GM18499 (cell line): ENCODE measurements around the gene TANGO2.

Experiments used
- ATAC-seq: cut with Tn5 transposase; IDR thresholded peaks from one replicate; pipeline ENCODE4 v1.9.1; 2021; ENCODE audit warnings: moderate number of reproducible peaks; ENCODE audit not compliant: insufficient read depth, unreplicated experiment

The TANGO2 gene

GRCh38 chr22:19994851-19995610 lies 25.9 kb upstream of the TANGO2 start:
- no peak for ATAC-seq

DNA sequence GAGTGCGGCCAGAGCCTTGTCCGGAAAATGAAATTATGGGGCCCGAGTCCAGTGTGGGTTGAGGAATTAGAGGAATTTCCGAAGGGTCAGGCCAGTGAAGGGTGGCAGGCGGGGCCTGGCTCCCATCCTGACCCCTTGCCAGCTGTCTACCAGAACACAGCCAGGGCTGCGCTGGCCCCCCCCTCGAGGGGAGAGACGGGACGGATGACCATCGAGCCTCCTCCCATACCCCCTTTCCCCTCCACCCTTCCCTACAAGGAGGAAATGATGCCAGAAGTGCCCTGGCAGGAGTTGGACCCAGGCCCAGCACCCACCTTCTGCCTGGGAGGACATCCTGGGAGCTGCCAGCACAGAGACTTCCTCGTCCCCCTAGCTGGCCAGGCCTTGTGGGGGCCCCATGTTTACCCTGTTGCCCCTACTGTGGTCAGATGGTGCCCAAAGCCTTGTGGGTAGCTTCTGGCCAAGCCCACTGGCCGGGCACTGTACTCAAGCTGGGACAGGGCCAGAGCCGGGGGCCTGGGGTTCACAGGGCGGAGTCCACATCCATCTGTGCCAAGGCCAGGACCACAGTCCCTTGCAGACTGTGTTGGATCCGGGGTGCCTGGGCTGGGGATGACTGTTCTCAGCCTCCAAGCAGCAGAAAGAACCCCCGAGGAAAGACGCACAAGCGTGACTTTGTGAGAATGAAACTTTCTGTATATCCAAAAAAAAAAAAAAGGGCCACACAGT lies 25.1 kb upstream of the TANGO2 start:
- no peak for ATAC-seq

DNA sequence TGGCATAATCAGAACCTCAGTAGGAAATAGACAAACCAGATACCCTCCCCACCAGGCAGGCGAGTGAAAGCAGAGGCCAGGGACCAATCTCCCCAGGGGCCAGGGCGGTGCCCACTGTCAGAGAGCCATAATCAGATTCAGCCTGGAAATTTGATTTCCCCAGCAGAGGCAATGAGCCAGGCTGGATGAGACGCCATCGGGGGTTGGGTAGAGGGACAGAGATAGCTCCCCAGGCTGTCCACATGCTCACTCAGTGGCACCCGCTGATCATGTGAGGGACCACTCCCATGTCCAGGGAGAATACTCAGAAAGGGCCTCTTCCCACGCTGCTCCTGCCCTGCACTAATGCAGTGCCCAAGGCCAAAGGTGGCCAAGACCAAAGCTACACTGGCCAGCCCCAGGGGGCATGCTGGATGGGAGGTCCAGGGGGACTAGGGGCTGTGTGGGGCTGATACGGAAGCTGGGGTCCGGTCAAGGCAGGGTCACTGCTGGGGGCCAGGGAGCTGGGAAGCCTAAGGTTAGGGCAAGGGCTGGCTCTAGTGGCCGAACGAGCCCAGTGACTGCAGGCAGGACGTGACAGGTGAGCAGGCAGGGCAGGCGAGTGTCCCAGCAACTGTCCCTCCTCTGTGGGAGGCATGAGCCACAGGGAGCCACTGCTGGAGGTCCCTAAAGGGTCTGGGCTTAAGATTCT lies 24.1 kb upstream of the TANGO2 start:
- no peak for ATAC-seq

- no peak for ATAC-seq
Observed at GRCh38 chr22:19997561-19998231, 23.2 kb upstream of the TANGO2 start.

- no peak for ATAC-seq
Observed at GRCh38 chr22:19998232-19998951, 22.5 kb upstream of the TANGO2 start.

DNA sequence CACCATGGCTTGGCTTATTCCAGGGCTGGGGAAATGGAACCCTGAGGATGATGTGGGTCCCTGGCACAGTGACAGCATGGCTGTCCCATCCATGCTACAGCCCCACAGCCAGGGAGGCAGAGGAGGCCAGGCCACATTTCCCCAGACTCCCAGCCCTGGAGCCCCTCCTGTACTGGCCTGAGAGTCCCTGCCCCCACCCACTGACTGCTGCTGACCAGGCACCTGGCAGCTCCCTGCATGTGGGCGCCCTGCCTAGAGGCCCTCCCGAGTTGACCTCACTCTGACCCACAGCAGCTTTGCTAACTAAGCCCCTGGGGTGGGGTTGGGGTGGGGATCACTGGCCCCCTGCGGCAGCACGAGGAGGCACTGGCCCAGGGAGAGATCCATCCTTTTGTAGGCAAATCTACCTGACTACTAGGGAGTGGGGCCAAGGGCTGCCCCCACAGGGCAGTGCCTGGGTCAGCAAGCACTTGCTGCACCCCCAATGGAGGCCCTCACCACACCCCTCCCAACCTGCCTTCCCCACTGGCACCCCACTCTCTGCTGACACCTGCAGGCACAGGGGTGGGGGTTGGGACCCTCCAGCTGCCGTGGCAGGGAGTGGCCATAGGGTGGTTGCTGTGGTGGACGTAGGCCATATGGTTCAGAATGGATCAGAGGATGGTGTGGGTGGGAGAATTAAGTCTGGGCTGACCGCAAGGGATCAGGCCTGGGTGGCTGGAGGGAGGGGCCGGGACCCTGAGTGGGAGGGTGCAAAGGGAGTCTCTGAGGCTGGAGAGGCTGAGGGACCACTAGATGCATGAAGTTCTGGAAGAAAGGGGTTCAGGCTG lies 21.7 kb upstream of the TANGO2 start:
- no peak for ATAC-seq

- ATAC-seq: no peak
Observed at GRCh38 chr22:20000246-20001081, 20.4 kb upstream of the TANGO2 start.

GRCh38 chr22:20001082-20001638 lies 19.8 kb upstream of the TANGO2 start:
- no peak for ATAC-seq

- ATAC-seq: no peak
Observed at GRCh38 chr22:20002128-20002527, 18.8 kb upstream of the TANGO2 start.

DNA sequence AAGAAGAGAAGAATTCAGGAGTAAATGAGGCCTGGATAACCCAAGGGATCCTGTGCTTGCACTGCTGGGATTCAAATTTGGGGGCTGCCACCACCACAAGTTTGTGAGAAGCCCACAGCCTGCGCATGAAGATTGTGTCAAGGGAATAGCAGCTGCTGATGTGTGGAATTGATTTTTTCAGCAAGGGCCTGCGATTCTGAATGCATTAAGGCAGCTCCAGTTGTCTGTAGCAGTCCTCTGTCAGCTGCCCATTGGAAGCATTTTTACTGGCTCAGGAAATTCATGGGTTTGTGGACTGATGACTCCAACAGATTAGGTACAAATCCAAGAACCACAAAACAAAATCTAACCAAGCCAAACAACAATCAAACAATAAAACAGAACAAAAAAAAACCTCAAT lies 18.3 kb upstream of the TANGO2 start:
- ATAC-seq: no peak

DNA sequence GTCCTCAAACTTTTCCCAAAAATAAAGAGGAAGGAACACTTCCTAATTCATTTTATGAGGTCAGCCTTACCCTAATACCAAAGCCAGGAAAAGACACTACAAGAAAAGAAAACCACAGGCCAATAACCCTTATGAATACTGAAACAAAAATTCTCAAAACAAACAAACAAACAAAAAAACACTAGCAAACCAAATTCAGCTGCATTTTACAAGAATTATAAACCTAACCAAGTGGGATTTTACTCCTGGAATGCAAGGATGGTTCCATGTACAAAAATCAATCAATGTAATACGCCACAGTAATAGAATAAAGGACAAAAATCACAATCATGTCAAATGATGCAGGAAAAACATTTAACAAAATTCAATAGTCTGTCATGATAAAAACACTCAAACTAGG lies 17.6 kb upstream of the TANGO2 start:
- no peak for ATAC-seq

DNA sequence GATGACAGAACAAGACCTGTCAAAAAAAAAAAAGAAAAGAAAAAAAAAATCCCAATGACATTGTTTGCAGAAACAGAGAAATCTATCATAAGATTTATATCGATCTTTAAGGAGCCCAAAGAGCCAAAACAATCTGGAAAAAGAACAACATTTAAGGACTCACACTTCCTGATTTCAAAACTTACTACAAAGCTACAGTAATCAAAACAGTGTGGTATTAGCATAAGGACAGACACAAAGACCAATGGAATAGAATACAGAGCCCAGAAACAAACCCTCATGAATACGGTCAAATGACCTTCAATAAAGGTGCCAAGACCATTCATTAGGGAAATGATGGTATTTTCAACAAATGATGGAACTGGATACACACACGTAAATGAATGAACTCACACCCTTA lies 16.4 kb upstream of the TANGO2 start:
- ATAC-seq: no peak

DNA sequence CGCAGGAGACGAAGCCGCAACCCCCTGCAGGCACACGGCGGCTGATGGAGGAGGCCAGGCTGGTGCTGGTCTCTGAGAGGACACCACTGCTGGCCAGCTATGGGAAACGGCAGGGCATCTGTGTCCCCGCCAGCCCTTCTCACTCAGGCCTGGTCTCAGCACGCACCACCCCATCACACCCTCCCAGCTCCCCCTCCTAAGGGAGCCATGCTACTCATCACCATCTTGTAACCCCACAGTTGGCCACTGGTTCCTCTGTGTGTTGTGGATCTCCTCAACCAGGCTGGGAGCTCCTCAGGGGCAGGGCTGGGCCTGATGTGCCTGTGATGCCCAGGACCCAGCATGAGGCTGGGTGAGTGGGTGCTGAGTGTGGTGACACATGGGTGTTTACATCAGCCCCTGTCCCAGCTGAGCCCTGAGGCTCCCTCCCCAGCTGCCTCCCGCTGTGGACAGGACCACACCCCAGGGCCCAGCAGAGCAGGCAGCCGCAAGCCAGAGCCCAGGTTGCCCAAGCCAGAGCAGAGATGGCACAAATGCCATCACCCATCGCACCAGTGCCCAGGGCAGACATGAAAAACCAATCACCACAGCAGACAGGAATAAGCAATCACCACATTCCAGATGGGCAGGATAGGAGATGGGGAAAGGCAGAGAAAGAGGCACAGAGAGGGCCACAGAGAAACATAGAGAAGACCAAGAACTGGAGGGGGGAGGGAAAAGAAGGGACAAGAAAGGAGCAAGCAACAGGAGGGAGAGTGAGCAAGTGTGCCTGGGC lies 12.5 kb upstream of the TANGO2 start:
- no peak for ATAC-seq

- no peak for ATAC-seq
Observed at GRCh38 chr22:20009018-20009491, 11.9 kb upstream of the TANGO2 start.

DNA sequence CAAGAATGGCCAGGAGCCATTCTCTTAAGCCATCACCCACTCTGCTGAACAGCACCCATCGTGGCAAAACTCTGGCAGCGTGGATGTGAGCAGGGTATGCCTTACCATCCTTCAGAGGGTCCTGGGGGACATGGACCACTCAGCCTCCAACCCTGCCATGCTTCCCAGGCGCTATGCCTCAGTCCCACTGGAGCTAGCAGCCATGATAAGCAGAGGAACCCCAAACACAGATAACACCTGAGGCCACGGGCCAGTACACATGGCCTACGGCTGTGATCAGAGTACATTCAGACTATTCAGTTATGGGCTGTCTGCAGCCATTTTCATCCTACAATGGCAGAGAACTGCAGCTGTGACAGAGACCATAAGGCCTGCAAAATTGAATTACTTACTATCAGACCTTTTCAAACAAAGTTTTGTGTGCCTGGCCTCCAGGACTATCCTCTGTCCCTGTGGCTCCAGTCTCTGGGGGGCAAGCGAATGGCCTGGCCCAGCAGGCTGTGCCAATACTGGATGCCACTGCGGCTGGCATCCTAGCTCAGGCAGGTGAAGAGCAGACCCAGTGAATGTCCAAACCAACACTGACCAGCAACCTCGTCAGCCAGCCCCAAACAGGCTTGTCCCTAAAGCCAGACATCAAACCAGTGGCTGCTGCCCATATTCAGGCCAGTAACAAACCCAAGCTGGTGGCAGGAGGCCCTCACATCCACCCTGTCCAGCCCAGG lies 11.2 kb upstream of the TANGO2 start:
- ATAC-seq: no peak

DNA sequence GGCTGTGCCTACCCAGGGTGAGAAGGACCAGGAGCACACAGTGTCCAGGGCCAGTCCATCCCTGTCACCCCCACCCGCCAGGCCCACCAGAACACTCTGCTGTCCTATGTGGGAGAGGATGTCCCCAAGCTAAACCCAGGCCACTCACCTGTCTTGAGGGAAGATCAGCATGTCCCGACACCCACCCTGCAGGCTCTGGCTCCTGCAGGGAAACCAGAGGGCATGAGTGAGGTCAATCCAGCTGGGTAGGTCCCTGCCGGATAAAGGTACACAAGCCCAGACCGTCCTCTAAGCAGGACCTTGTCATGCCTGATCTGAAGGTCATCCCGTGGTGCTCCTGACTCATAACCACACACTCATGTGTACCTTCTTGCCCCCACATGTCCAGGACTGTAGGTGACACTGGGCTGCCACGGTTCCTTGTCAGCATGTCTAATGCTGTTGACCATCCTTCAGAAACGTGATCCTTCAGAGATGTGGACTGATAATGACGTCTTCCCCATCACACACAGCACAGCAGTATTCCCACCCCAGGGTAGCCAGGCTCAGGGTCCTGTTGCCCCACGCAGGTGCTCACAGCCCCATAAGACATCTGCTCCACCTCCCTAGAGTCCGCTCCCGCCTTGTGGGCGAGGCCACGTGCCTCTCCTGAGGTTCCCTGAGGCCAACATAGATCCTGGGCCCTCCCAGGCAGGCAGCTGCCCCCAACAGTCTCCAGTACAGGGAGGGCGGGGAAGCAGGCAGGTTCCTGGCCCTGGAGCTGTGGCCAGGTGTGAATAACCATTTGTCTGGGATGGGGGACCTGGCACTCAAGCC lies 10.4 kb upstream of the TANGO2 start:
- no peak for ATAC-seq
